K562 (cell line): ENCODE data around the gene PRPF18. TPM values are rescaled to one million over a fixed set of nuclear protein-coding genes. Genes with fewer than 3 reads are reported as not detected.
A peak's percentile ranks its signal among the peaks of the same experiment; 100 is the strongest.

ENCODE experiments used
- ATAC-seq: fragments of 200-7000 bp; cut with Tn5 transposase; 3 replicates; pipeline ENCODE4 v1.9.1; 2020; ENCODE audit warnings: moderate library complexity
- BruUV-seq: library from RNA; stranded (reverse); fragments of 400-500 nt; replicated peaks from 2 replicates; lab custom pipeline; 2021; lab: Mats Ljungman, UMichigan
- CTCF ChIA-PET: fragments of 300-600 bp; formaldehyde crosslinking; extraction: SDS; loops from one replicate; lab custom pipeline; 2021; ENCODE audit warnings: low intra/inter-chr PET ratio; lab: Yijun Ruan, JAX
- POLR2A ChIA-PET: fragments of 300-600, 350-650 bp; sonication (Branson Sonifier 250); formaldehyde crosslinking; extraction: SDS; loops from one replicate; lab custom pipeline; 2021; ENCODE audit warnings: antibody characterized with exemption, inconsistent platforms; lab: Yijun Ruan, JAX
- DNase-seq, 4 experiments: peaks; one replicate each; pipeline versions ENCODE4 v3.0.0 to v3.0.0-alpha.2; 2011 to 2018; ENCODE audit warnings: low spot score in 3 of 4, mixed read lengths in 3 of 4; ENCODE audit errors: extremely low read depth in 1 of 4
- FAIRE-seq: peaks from 2 replicates; lab custom pipeline; 2011; peaks lifted over from hg19 to GRCh38; lab: Jason Lieb, UNC
- H2AFZ ChIP-seq: 2 replicates; pipeline ENCODE4 v1.6.0; 2011; ENCODE audit warnings: low read depth, low read length, control low read depth, inconsistent platforms
- H3K27ac ChIP-seq: fragments of 200-600 bp; 3 replicates; pipeline ENCODE4 v1.8.0; 2011; ENCODE audit warnings: low read depth, mild to moderate bottlenecking, control low read depth, inconsistent platforms, low read length, moderate library complexity, mixed read lengths; ENCODE audit errors: extremely low read depth
- H3K27me3 ChIP-seq, 2 experiments: fragments of 300-600 bp in 1 of 2; 2 replicates in 1 of 2; 3 replicates in 1 of 2; pipeline versions ENCODE4 v1.6.0 to v1.8.0; 2011; ENCODE audit warnings: inconsistent platforms in 2 of 2, low read length in 2 of 2, mild to moderate bottlenecking in 1 of 2, mixed read lengths in 1 of 2, moderate library complexity in 1 of 2; ENCODE audit not compliant: control insufficient read depth in 2 of 2, insufficient read depth in 2 of 2
- H3K36me3 ChIP-seq: fragments of 300-600 bp; 3 replicates; pipeline ENCODE4 v1.8.0; 2011; ENCODE audit warnings: mild to moderate bottlenecking, low read length, inconsistent platforms; ENCODE audit not compliant: control insufficient read depth, insufficient read depth
- H3K4me1 ChIP-seq, 2 experiments: fragments of 200-600 bp in 1 of 2; replicated peaks in 1 of 2; 2 replicates in 1 of 2; 3 replicates in 1 of 2; pipeline versions ENCODE4 v1.5.1 to v1.8.0; 2011; ENCODE audit warnings: inconsistent platforms in 2 of 2, low read length in 2 of 2, mild to moderate bottlenecking in 1 of 2, mixed read lengths in 1 of 2, moderate library complexity in 1 of 2; ENCODE audit not compliant: control insufficient read depth in 2 of 2, insufficient read depth in 2 of 2
- H3K4me2 ChIP-seq: 2 replicates; pipeline ENCODE4 v1.6.1; 2011; ENCODE audit warnings: low read length, control low read depth, inconsistent platforms, mixed read lengths; ENCODE audit not compliant: insufficient read depth
- H3K4me3 ChIP-seq: fragments of 200-600 bp; sonication (generic), shearing (Covaris generic); 2 replicates; pipeline ENCODE4 v1.5.1; 2016; ENCODE audit warnings: control low read depth, inconsistent platforms
- H3K79me2 ChIP-seq: fragments of 200-600 bp; 3 replicates; pipeline ENCODE4 v1.8.0; 2011; ENCODE audit warnings: low read length, inconsistent platforms; ENCODE audit not compliant: control insufficient read depth, insufficient read depth
- H3K9ac ChIP-seq, 2 experiments: 2 replicates each; pipeline versions ENCODE4 v1.6.0 to v1.6.1; 2011; ENCODE audit warnings: low read depth in 2 of 2, low read length in 2 of 2, control low read depth in 1 of 2, inconsistent platforms in 1 of 2, mild to moderate bottlenecking in 1 of 2, mixed read lengths in 1 of 2; ENCODE audit not compliant: insufficient read depth in 1 of 2
- H3K9me1 ChIP-seq: one replicate; pipeline ENCODE4 v1.6.0; 2011; ENCODE audit warnings: inconsistent platforms, mild to moderate bottlenecking, low read length, moderate library complexity; ENCODE audit not compliant: control insufficient read depth, insufficient read depth
- H3K9me3 ChIP-seq: replicated peaks from 2 replicates; pipeline ENCODE4 v1.5.1; 2011; ENCODE audit warnings: low read depth, low read length, inconsistent platforms; ENCODE audit not compliant: control insufficient read depth, insufficient read depth
- H4K20me1 ChIP-seq: replicated peaks from 2 replicates; pipeline ENCODE4 v1.6.1; 2011; ENCODE audit warnings: low read length, inconsistent platforms, mixed read lengths; ENCODE audit not compliant: control insufficient read depth, insufficient read depth
- RAD21 ChIP-seq, 2 experiments: fragments of 250-450 bp in 1 of 2; fragments of 450-650 bp in 1 of 2; sonication (Bioruptor Pico) in 1 of 2; formaldehyde crosslinking in 1 of 2; IDR thresholded peaks in 1 of 2; conservative IDR thresholded peaks in 1 of 2; 2 replicates each; pipeline versions ENCODE4 v1.4.0 to v1.8.0; 2020 to 2022; ENCODE audit warnings: mild to moderate bottlenecking in 2 of 2, moderate library complexity in 1 of 2
- TCF7 ChIP-seq: sonication (generic); IDR thresholded peaks from 2 replicates; pipeline ENCODE4 v1.6.1; 2016; ENCODE audit warnings: antibody characterized with exemption, borderline replicate concordance
- WGBS: fragments of 100-300 bp; shearing (Covaris generic); methylation state at CpG from one replicate; pipeline ENCODE4 v1.1.6; 2016; ENCODE audit warnings: low coverage, mixed read lengths; ENCODE audit not compliant: insufficient coverage; ENCODE audit errors: missing lambda C conversion rate; 5-methylcytosine and 5-hydroxymethylcytosine counted together
- in situ Hi-C: fragments of 300-500 bp; cut with MboI; formaldehyde crosslinking; loops from 4 replicates; pipeline ENCODE4 v1.15.0; 2018; ENCODE audit warnings: inconsistent platforms, mixed read lengths
- intact Hi-C: fragments of 100-400 bp; cut with micrococcal nuclease; formaldehyde crosslinking; loops from 2 replicates; pipeline ENCODE4 v1.14.2; 2022
- polyA plus RNA-seq, 8 experiments: library from polyadenylated mRNA; depleted of rRNA in 4 of 8; stranded (reverse) in 5 of 8; unstranded in 3 of 8; fragments of >200 nt; fragmentation: Nextera tagmentation in 2 of 8; fragmentation: Illumina TruSeq in 1 of 8; extraction: Ambion mirVana in 2 of 8; extraction: Trizol in 1 of 8; gene quantifications; 2 replicates each; pipeline versions ENCODE4 v1.2.1 to v1.2.3, GENCODE V29; 2011 to 2014; ENCODE audit warnings: inconsistent platforms in 1 of 8, missing spikeins in 1 of 8
- total RNA-seq, 7 experiments: library from RNA; depleted of rRNA in 6 of 7; stranded (reverse); fragments of >200 nt in 6 of 7; fragmentation: Illumina TruSeq in 2 of 7; extraction: Trizol in 2 of 7; gene quantifications; 2 replicates each; pipeline versions ENCODE4 v1.2.1 to v1.2.3, GENCODE V29; 2011 to 2021; ENCODE audit warnings: low replicate concordance in 1 of 7
- TF ChIP-seq, protein P1 (sequence below), 3 experiments: IDR thresholded peaks in 2 of 3; conservative IDR thresholded peaks in 1 of 3; 2 replicates each; pipeline ENCODE4 v1.5.1; 2011 to 2012; ENCODE audit warnings: low read length in 3 of 3, mild to moderate bottlenecking in 3 of 3, control low read depth in 2 of 3, improper control_type of control experiment in 1 of 3, inconsistent platforms in 1 of 3, low read depth in 1 of 3, mixed read lengths in 1 of 3, moderate library complexity in 1 of 3; ENCODE audit not compliant: insufficient read depth in 2 of 3

The PRPF18 gene
- total and polyA plus RNA-seq, 9 of the 15 experiments (the other 6 are each of a cell fraction or from before 2014, with no cell fraction given) = 14.0 to 30.6 (median 23.1) TPM

DNA sequence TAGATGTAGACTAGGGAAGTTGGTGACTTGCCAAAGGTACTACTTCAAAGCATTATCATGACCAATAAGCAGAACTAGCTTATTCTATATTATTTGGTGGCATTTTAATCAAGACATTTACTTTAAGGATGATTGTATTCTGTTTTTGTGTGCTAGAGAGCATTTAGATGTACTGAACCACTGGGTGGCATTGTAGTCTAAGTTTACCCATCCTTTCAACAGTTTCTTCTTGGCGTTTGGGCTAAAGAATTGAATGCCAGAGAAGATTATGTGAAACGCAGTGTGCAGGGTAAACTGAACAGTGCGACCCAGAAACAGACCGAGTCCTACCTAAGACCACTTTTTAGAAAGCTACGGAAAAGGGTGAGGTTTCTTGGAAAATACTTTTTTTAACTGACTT, 26.8 kb downstream of the PRPF18 start:
- intact Hi-C loops = no loop called here
- POLR2A ChIA-PET = no interaction called here
- in situ Hi-C loops = no loop called here
- peak in 1 of 4 experiments; percentile 4 for DNase-seq
- no peak for ATAC-seq
- BruUV-seq = no TSS peak
- Histone ChIP-seq H2AFZ (no peak overlapping the region), H3K27ac (no peak overlapping the region), H3K9me1 (no peaks in the 10 kb centered on the region), H3K27me3 (no peaks in the 10 kb centered on the region), H3K79me2 (no peaks in the 10 kb centered on the region), H3K4me2 (no peak overlapping the region), H3K9me3 (no peaks in the 10 kb centered on the region), H3K4me1 (no peaks in the 10 kb centered on the region), H3K9ac (no peak overlapping the region), H4K20me1 (no peaks in the 10 kb centered on the region), H3K36me3 (peaks cover 31% of the 10 kb centered on the region), H3K4me3 (no peak overlapping the region)
- peak; percentile 40 for FAIRE-seq
- TF ChIP-seq TCF7 (no peak), RAD21 (CRISPR knock-in tag; conservative IDR thresholded peaks at IDR 0.05 in 1 of 2, IDR thresholded peaks at IDR 0.05 in 1 of 2) (peak in 1 of 2 experiments; percentile 36; a peak in 1 of 4 replicates)
- TF ChIP-seq, protein P1, sequence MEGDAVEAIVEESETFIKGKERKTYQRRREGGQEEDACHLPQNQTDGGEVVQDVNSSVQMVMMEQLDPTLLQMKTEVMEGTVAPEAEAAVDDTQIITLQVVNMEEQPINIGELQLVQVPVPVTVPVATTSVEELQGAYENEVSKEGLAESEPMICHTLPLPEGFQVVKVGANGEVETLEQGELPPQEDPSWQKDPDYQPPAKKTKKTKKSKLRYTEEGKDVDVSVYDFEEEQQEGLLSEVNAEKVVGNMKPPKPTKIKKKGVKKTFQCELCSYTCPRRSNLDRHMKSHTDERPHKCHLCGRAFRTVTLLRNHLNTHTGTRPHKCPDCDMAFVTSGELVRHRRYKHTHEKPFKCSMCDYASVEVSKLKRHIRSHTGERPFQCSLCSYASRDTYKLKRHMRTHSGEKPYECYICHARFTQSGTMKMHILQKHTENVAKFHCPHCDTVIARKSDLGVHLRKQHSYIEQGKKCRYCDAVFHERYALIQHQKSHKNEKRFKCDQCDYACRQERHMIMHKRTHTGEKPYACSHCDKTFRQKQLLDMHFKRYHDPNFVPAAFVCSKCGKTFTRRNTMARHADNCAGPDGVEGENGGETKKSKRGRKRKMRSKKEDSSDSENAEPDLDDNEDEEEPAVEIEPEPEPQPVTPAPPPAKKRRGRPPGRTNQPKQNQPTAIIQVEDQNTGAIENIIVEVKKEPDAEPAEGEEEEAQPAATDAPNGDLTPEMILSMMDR (IDR thresholded peaks at IDR 0.05 in 2 of 3, conservative IDR thresholded peaks at IDR 0.05 in 1 of 3; ENCODE audit: insufficient read depth in 2 of 3, low read depth in 1 of 3, low read length in 3 of 3) = 0 out of 6 replicates have a peak, but pooled peaks of 1 of the 3 experiments have one; percentile 16
- CTCF ChIA-PET = interaction anchor here (1.2 kb wide), 1 partner anchor 164 kb away, joined by 4 read pairs; no protein-coding TSS in a partner anchor
- 73% methylated on average over 5 of the region's 5 CpGs for WGBS
